CD14-positive monocyte (primary cell): ENCODE results near the gene VWF. TPM values are rescaled to one million over a fixed set of nuclear protein-coding genes. Genes with fewer than 3 reads are reported as not detected.

Source experiments
- DNase-seq, 3 donors: peaks; one replicate each; pipeline ENCODE4 v3.0.0-alpha.2; 2011 to 2022
- H2AFZ ChIP-seq: 2 replicates; pipeline ENCODE4 v1.6.0; 2012; ENCODE audit warnings: mild to moderate bottlenecking, low read depth, low read length, inconsistent platforms; ENCODE audit not compliant: insufficient read depth, poor library complexity, severe bottlenecking
- H3K27ac ChIP-seq, 2 donors: 1 replicate in 1 of 2; 2 replicates in 1 of 2; pipeline ENCODE4 v1.5.1; 2012 to 2013; ENCODE audit warnings: low read length in 2 of 2, control low read depth in 1 of 2, inconsistent platforms in 1 of 2, low read depth in 1 of 2, mild to moderate bottlenecking in 1 of 2
- H3K27me3 ChIP-seq, 2 donors: one replicate each; pipeline versions ENCODE4 v1.6.0 to v1.6.1; 2011 to 2013; ENCODE audit warnings: low read length in 2 of 2; ENCODE audit not compliant: control insufficient read depth in 2 of 2, insufficient read depth in 2 of 2
- H3K36me3 ChIP-seq, 2 donors: replicated peaks in 1 of 2; 1 replicate in 1 of 2; 2 replicates in 1 of 2; pipeline versions ENCODE4 v1.5.1 to v1.6.1; 2012 to 2013; ENCODE audit warnings: low read length in 2 of 2, control low read depth in 1 of 2, inconsistent platforms in 1 of 2, mild to moderate bottlenecking in 1 of 2; ENCODE audit not compliant: insufficient read depth in 2 of 2, control insufficient read depth in 1 of 2
- H3K4me1 ChIP-seq, 2 donors: 1 replicate in 1 of 2; 2 replicates in 1 of 2; pipeline versions ENCODE4 v1.5.1 to v1.6.1; 2012 to 2013; ENCODE audit warnings: low read length in 2 of 2, control low read depth in 1 of 2, inconsistent platforms in 1 of 2, mild to moderate bottlenecking in 1 of 2, moderate library complexity in 1 of 2; ENCODE audit not compliant: insufficient read depth in 2 of 2, control insufficient read depth in 1 of 2
- H3K4me2 ChIP-seq: replicated peaks from 2 replicates; pipeline ENCODE3; 2012; ENCODE audit warnings: low read length, moderate library complexity, mild to moderate bottlenecking; ENCODE audit not compliant: poor library complexity, severe bottlenecking; ENCODE audit errors: extremely low read depth
- H3K4me3 ChIP-seq, 3 experiments: fragments of 200-600 bp in 1 of 3; sonication (generic) in 1 of 3; replicated peaks in 1 of 3; 1 replicate in 2 of 3; 2 replicates in 1 of 3; pipeline ENCODE4 v1.5.1; 2011 to 2013; ENCODE audit warnings: low read length in 3 of 3, mild to moderate bottlenecking in 3 of 3, control low read depth in 2 of 3, low read depth in 2 of 3, inconsistent platforms in 1 of 3, moderate library complexity in 1 of 3
- H3K79me2 ChIP-seq: 2 replicates; pipeline ENCODE4 v1.6.0; 2012; ENCODE audit warnings: mild to moderate bottlenecking, control low read depth, inconsistent platforms, low read length, moderate library complexity; ENCODE audit not compliant: insufficient read depth
- H3K9ac ChIP-seq: 2 replicates; pipeline ENCODE4 v1.6.0; 2017; ENCODE audit warnings: low read length, mild to moderate bottlenecking; ENCODE audit not compliant: insufficient read depth, poor library complexity, severe bottlenecking
- H3K9me3 ChIP-seq, 2 donors: replicated peaks in 1 of 2; 1 replicate in 1 of 2; 2 replicates in 1 of 2; pipeline versions ENCODE4 v1.5.1 to v1.6.1; 2012 to 2013; ENCODE audit warnings: low read length in 2 of 2, control low read depth in 1 of 2; ENCODE audit not compliant: control insufficient read depth in 1 of 2, insufficient read depth in 1 of 2
- H4K20me1 ChIP-seq: 2 replicates; pipeline ENCODE4 v1.6.0; 2012; ENCODE audit warnings: mild to moderate bottlenecking, low read length, control low read depth, moderate library complexity; ENCODE audit not compliant: insufficient read depth
- H3K27ac Mint-ChIP-seq, 7 donors: one replicate each; pipeline ENCODE4 v1.8.0; 2020; ENCODE audit warnings: mild to moderate bottlenecking in 7 of 7, mixed read lengths in 7 of 7, moderate library complexity in 6 of 7, inconsistent platforms in 2 of 7
- H3K27me3 Mint-ChIP-seq, 3 donors: one replicate each; pipeline ENCODE4 v1.8.0; 2021 to 2022; ENCODE audit warnings: low read depth in 3 of 3, mild to moderate bottlenecking in 3 of 3, mixed read lengths in 3 of 3, moderate library complexity in 3 of 3, inconsistent platforms in 1 of 3
- H3K36me3 Mint-ChIP-seq, 2 donors: one replicate each; pipeline ENCODE4 v1.8.0; 2020; ENCODE audit warnings: mixed read lengths in 2 of 2, inconsistent platforms in 1 of 2, mild to moderate bottlenecking in 1 of 2
- H3K4me1 Mint-ChIP-seq: one replicate; pipeline ENCODE4 v1.8.0; 2020; ENCODE audit warnings: mild to moderate bottlenecking, mixed read lengths
- H3K4me3 Mint-ChIP-seq, 2 donors: one replicate each; pipeline ENCODE4 v1.8.0; 2020; ENCODE audit warnings: mild to moderate bottlenecking in 2 of 2, mixed read lengths in 2 of 2, moderate library complexity in 1 of 2
- H3K9me3 Mint-ChIP-seq, 7 donors: one replicate each; pipeline ENCODE4 v1.8.0; 2020 to 2022; ENCODE audit warnings: mixed read lengths in 7 of 7, mild to moderate bottlenecking in 6 of 7, moderate library complexity in 6 of 7, inconsistent platforms in 2 of 7
- WGBS: methylation state at CpG from one replicate; pipeline ENCODE4 v1.1.5; 2013; ENCODE audit warnings: missing lambda C conversion rate; ENCODE audit not compliant: insufficient coverage; 5-methylcytosine and 5-hydroxymethylcytosine counted together
- intact Hi-C, 2 donors: fragments of 100-400 bp; cut with micrococcal nuclease; formaldehyde crosslinking; loops; one replicate each; pipeline versions ENCODE4 v1.15.0 to v1.15.1; 2023
- polyA plus RNA-seq, 3 donors: library from polyadenylated mRNA; depleted of rRNA in 1 of 3; unstranded in 2 of 3; stranded (reverse) in 1 of 3; fragments of 300-500 nt in 2 of 3; fragments of >200 nt in 1 of 3; fragmentation: Illumina TruSeq in 2 of 3; gene quantifications; 1 replicate in 2 of 3; 2 replicates in 1 of 3; pipeline ENCODE4 v1.2.3, GENCODE V29; 2012 to 2021
- TF ChIP-seq, protein P1 (sequence below): fragments of 200-600 bp; IDR thresholded peaks from one replicate; pipeline ENCODE4 v1.8.0; 2022; ENCODE audit warnings: antibody characterized with exemption, mild to moderate bottlenecking

The VWF gene
- polyA plus RNA-seq, 3 donors, result 0.17 to 0.49 (median 0.48) TPM

GRCh38 chr12:5984873-5985272, 139.6 kb downstream of the VWF start:
- WGBS, result 82% methylated on average over 5 of the region's 9 CpGs
- TF ChIP-seq, protein P1, sequence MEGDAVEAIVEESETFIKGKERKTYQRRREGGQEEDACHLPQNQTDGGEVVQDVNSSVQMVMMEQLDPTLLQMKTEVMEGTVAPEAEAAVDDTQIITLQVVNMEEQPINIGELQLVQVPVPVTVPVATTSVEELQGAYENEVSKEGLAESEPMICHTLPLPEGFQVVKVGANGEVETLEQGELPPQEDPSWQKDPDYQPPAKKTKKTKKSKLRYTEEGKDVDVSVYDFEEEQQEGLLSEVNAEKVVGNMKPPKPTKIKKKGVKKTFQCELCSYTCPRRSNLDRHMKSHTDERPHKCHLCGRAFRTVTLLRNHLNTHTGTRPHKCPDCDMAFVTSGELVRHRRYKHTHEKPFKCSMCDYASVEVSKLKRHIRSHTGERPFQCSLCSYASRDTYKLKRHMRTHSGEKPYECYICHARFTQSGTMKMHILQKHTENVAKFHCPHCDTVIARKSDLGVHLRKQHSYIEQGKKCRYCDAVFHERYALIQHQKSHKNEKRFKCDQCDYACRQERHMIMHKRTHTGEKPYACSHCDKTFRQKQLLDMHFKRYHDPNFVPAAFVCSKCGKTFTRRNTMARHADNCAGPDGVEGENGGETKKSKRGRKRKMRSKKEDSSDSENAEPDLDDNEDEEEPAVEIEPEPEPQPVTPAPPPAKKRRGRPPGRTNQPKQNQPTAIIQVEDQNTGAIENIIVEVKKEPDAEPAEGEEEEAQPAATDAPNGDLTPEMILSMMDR, result no peak
- H3K27ac Mint-ChIP-seq, result no peak overlapping the region

DNA sequence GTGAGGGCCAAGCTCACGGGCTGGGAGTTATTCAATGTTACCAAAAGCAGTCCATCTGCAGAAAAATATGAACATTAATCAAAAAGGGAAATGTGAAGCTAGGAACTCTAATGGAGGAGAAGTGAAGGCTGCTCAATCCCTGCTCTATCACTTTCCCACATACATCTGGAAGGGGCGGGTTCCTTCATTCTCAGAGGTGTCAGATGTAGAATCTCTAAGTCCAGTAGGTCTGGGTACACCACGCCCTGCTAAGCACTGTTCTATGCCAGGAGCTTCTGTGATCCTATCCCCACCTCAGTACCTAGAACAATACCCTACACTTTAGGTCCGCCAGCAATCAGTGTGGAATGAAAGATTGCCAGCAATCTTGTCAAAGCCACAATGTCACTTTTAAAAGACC, 142.4 kb downstream of the VWF start:
- H3K4me1 ChIP-seq, result no peaks in the 10 kb centered on the region
- H3K9ac ChIP-seq, result no peak overlapping the region
- H3K4me1 Mint-ChIP-seq, result no peaks in the 10 kb centered on the region
- H2AFZ ChIP-seq, result no peak overlapping the region
- H3K4me3 ChIP-seq, result no peak overlapping the region
- intact Hi-C loops, result no loop called here
- H3K9me3 ChIP-seq, result no peaks in the 10 kb centered on the region
- H3K9me3 Mint-ChIP-seq, result peaks cover 0 to 4% (median 2%) of the 10 kb centered on the region in 7 donors
- H3K27ac Mint-ChIP-seq, result no peak overlapping the region
- 100% methylated on average over 2 of the region's 4 CpGs for WGBS
- H4K20me1 ChIP-seq, result no peaks in the 10 kb centered on the region
- H3K27me3 ChIP-seq, result no peaks in the 10 kb centered on the region
- TF ChIP-seq, protein P1, result no peak
- H3K27ac ChIP-seq, result no peak overlapping the region
- H3K4me2 ChIP-seq, result no peak overlapping the region
- H3K36me3 Mint-ChIP-seq, result no peaks in the 10 kb centered on the region
- H3K27me3 Mint-ChIP-seq, result peaks cover 2 to 5% (median 3%) of the 10 kb centered on the region in 3 donors
- H3K79me2 ChIP-seq, result no peaks in the 10 kb centered on the region
- no peaks in the 10 kb centered on the region for H3K36me3 ChIP-seq
- DNase-seq, result no peak
- H3K4me3 Mint-ChIP-seq, result no peak overlapping the region

More at GRCh38 chr12:5984873-5985272, 139.6 kb downstream of the VWF start:
- Histone ChIP-seq H3K9ac (no peak overlapping the region), H3K4me3 (no peak overlapping the region), H3K27ac (no peak overlapping the region), H4K20me1 (no peaks in the 10 kb centered on the region), H3K4me1 (no peaks in the 10 kb centered on the region), H3K36me3 (no peaks in the 10 kb centered on the region), H3K27me3 (no peaks in the 10 kb centered on the region), H2AFZ (no peak overlapping the region), H3K9me3 (no peaks in the 10 kb centered on the region), H3K4me2 (no peak overlapping the region), H3K79me2 (no peaks in the 10 kb centered on the region)
- Mint-ChIP-seq H3K27me3 (peaks cover under 1 to 3% (median 2%) of the 10 kb centered on the region in 3 donors), H3K4me1 (peaks cover 3% of the 10 kb centered on the region), H3K36me3 (no peaks in the 10 kb centered on the region), H3K9me3 (peaks cover 0 to 4% (median under 1%) of the 10 kb centered on the region in 7 donors), H3K4me3 (no peak overlapping the region)
- DNase-seq, result no peak
- intact Hi-C loops, result no loop called here
